NCI-H2081 treated with DMSO at 0.1 percent for 48 hours (cell line): Measurements from ENCODE around the gene OSBP2.
A peak's percentile ranks its signal among the peaks of the same experiment; 100 is the strongest.
"Not testable (repeated sequence)": the region's sequence is repeated elsewhere in the genome, so short reads cannot be mapped to it uniquely, and the experiment has no call there.

Experiments
- DNase-seq: peaks from one replicate; lab custom pipeline; 2025; lab: John Stamatoyannopoulos, UW

Gene OSBP2

GRCh38 chr22:30694640-30695350 is at the start of gene OSBP2:
OSBP2 (plus strand) TSS chr22:30694874; CDS start chr22:30694910, 36 bp downstream.
- DNase-seq = no peak

- DNase-seq = no peak
Observed at GRCh38 chr22:30646518-30647160, 48.0 kb upstream of the OSBP2 start.

- no peak for DNase-seq
Observed at GRCh38 chr22:30647536-30647935, 47.1 kb upstream of the OSBP2 start.

- DNase-seq = no peak
Observed at GRCh38 chr22:30648825-30649224, 45.8 kb upstream of the OSBP2 start.

GRCh38 chr22:30649430-30650007 is 45.2 kb upstream of the OSBP2 start:
- DNase-seq = no peak

GRCh38 chr22:30650508-30651116 is 44.1 kb upstream of the OSBP2 start:
- no peak for DNase-seq

- DNase-seq = no peak
Observed at GRCh38 chr22:30652852-30653251, 41.8 kb upstream of the OSBP2 start.

GRCh38 chr22:30654361-30654760 is 40.3 kb upstream of the OSBP2 start:
- DNase-seq = no peak

- no peak for DNase-seq
Observed at GRCh38 chr22:30655532-30655931, 39.1 kb upstream of the OSBP2 start.

GRCh38 chr22:30662040-30662439 is 32.6 kb upstream of the OSBP2 start:
- no peak for DNase-seq

- no peak for DNase-seq
Observed at GRCh38 chr22:30664798-30665197, 29.9 kb upstream of the OSBP2 start.

GRCh38 chr22:30665266-30665665 is 29.4 kb upstream of the OSBP2 start:
- no peak for DNase-seq

- DNase-seq = no peak
Observed at GRCh38 chr22:30665786-30666185, 28.9 kb upstream of the OSBP2 start.

- no peak for DNase-seq
Observed at GRCh38 chr22:30667107-30667493, 27.6 kb upstream of the OSBP2 start.

- peak; percentile 2 for DNase-seq
Observed at GRCh38 chr22:30667494-30668385, 26.9 kb upstream of the OSBP2 start, which contains the start of gene DUSP18. DUSP18 (minus strand) TSS chr22:30667875; CDS start chr22:30664003, 3,872 bp downstream.

GRCh38 chr22:30668386-30668710 is 26.3 kb upstream of the OSBP2 start:
- no peak for DNase-seq

GRCh38 chr22:30671071-30671470 is 23.6 kb upstream of the OSBP2 start:
- DNase-seq = no peak

GRCh38 chr22:30673136-30673535 is 21.5 kb upstream of the OSBP2 start:
- no peak for DNase-seq

GRCh38 chr22:30674482-30674881 is 20.2 kb upstream of the OSBP2 start:
- DNase-seq = no peak

GRCh38 chr22:30675436-30675835 is 19.2 kb upstream of the OSBP2 start:
- DNase-seq = no peak

GRCh38 chr22:30676565-30676964 is 18.1 kb upstream of the OSBP2 start:
- DNase-seq = not testable (repeated sequence)
